ENCODE data around the gene MRPL38.

MRPL38 gene

DNA sequence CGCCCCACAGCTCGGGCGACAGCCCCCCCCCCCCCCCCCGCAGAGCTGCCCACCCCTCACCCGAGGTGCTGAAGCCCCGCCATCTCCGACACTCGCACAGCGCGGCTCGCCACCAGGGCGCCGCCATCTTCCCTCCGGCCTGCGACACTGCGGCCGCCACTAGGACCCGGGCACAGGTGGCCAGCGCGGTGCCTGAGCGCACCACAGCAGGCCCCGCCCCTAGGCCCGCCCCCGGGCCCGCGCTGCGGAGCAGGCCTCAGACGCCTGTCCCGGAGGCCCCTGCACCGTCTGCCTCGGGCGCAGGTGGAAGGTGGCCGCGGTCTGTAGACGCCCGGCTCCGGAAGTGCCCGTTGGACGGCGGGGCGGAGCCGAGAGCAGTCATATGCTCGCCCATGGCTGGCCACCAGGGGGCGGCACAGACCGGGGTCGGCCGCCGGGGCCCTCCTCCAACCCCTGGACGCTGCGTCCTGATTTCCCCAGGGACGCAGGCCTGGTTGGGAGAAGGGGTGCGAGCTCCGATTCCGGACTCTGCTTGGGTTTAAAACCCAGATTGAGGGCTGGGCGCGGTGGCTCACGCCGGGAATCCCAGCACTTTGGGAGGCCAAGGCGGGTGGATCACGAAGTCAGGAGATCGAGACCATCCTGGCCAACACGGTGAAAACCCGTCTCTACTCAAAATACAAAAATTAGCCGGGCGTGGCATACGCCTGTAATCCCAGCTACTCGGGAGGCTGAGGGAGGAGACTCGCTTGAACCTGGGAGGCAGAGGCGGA is at the start of gene MRPL38:
Gene MRPL38 (minus strand): TSS at position 136 of the 773 bp plus-strand sequence. CDS start 9 bp downstream, at position 127.
- DNase-seq = peak; percentile 93

DNA sequence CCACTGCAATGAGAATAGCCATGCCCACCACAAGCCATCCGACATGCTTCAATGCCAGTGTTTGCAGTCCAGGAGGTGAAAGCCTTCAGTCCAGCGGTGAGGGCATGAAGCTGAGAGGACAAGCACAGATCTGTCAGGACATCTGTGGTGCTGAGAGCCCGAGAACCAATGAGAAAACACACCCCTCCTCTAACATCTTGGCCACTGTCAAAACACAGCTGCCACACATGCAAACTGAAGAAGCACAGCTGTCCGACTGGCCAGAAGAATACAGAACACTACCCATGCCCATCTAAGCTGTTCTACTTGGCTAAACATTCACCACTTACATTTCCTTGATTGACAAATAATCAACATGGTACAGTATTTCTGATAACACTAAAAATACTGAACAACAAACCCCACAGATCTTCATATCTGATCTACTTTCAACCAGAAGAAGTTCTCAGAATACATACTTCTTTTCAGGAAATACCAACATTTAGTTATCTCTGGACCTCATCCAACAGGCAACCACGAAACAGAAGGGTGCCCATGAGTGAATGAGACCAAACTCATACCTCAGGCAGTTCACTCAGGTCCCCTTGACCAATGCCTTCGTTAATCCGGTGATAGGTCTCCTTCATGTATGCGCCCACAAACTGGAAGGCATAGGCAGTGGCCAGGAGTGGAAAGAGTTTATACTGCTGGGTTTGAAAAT is 46.3 kb upstream of the MRPL38 start:
- DNase-seq = no peak

DNA sequence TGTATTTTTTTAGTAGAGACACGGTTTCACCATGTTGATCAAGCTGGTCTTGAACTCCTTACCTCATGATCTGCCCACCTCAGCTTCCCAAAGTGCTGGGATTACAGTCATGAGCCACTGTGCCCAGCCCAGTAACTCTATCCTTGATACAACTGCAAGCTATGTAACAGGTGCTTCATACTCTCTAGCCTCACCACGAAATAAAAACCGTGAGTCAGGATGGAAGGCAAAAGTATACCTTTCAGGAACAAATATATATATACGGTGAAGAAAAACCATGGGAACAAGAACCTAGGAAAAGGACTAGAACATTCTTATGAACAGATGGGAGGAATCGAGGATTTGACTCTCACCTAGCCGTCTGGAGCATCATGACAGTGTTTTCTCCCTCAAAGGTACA is 45.7 kb upstream of the MRPL38 start:
- no peak for DNase-seq

DNA sequence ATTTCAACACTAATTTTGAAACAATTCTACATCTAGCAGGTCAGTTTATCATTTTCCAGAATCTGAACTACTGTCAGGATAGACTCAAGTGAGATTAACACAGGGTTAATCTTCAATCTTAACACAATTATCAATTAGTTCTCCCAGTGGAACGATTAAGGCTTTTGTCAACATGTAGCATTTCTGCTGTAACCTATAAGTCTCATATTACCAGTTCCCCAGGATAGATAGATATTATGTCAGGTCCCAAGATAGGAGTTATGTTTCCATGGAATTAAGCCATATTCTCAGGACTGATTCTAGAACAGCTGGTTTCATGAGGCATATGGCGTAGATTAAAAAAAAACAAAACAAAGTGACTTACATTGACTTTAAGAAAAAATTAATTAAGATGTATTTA is 40.5 kb upstream of the MRPL38 start:
- no peak for DNase-seq

DNA sequence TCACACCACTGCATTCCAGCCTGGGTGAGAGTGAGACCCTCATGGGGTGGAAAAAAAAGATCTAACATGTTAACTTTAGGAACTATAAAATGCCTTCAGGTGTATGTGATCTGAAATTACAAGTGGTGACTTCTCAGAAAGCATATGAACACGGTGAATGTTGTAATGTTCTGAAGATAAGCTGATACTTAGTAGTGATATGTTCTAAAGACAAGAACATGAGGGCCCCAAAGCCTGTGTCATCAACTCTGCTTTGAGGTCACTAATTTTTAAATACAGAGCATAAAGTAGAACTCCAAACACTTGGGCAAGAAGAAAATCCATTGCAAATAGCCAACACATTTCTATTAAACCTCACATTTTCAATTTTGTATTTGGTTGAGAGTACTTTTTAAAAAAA is 38.8 kb upstream of the MRPL38 start:
- DNase-seq = no peak

DNA sequence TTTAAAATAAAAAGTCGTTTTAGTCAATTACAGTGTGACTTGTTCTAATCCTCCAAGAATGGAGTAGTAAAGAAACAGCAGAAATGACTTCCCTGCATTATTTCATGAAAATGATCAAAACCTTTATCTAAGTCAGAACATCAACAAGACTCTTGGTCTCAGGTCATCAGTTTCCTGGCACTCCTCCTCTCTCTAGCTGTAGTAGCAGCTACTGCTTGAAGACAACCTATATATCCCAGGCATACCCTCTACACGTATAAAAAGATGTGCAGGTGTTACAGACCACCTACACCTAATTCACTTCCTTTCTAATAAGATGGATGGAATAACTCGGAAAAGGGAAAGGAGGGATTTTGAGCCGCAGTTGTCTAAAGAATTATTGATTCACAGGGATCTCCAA is 37.8 kb upstream of the MRPL38 start:
- no peak for DNase-seq

DNA sequence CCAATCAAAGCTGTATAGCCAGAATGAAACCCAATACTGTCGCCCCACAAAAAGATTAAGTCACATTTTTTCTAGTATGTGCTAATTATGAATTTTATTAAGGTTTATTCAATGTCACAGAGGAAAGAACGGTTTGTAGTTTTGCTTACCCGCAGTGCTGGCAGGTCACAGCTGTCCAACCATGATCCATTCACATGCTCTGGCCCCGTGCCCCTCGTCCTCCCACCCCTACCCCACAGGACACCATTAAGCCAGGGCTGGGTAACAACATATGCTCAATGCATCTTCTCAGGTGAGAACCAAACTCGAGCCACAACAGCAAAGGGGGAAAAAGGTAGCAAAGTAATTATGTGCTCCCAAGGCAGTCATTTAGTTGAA is 36.7 kb upstream of the MRPL38 start:
- DNase-seq = no peak

DNA sequence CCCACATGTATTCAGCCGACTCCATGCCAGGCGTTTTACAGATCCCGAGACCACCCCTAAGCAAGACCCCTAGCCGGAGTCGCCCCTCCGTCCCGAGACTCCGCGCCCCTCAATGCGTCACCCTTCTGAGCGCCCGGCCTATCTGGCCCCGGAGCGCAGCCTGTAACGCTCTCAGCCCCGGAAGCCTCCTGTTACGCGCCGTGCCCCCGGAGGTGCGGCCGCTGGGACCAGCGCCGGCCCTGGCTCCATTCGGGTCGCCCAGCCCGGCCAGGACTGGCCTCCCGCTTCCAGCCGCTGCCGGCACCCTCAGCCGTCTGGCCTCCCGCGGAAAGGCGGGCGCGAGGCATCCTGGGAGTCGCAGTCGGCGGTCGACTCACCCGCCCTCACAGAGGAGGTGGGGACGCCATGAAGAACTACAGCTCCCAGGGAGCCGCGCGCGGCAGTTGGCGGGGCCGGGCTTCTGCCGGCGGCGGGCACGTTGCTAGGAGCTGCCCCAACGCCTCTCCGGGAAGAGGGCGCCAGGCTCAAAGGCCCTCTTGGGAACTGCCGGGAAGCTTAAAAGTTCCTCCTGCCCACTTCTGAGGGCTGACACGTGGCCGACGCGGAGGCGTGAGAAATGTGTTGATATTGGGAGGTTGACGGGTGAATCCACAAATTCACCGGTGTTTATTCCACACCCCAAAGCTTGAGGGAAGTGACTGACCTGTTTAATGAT is 36.2 kb upstream of the MRPL38 start, which contains the start of gene FBF1:
Gene FBF1 (minus strand): TSS at position 316 of the 715 bp plus-strand sequence. CDS start 2,893 bp downstream, outside the sequence.
- peak; percentile 88 for DNase-seq

DNA sequence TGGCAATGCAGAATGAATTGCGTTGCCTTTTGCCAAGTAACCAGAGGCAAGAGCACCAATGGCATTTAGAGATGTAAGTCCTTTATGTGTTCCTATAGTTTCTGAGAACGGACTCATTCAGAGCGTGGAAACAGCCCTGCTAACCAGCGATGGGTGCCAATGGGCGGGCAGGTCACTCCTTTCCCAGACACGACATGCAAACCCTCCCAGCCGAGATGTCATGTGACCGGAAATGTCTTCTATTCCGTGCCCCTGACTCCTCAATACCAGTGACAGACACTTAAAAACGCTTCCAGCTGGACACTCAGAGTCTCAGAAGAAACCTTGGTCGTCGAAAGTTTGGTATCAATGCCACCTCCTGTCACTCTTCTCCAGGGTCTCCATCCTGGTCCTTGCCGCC is 33.0 kb upstream of the MRPL38 start:
- no peak for DNase-seq

DNA sequence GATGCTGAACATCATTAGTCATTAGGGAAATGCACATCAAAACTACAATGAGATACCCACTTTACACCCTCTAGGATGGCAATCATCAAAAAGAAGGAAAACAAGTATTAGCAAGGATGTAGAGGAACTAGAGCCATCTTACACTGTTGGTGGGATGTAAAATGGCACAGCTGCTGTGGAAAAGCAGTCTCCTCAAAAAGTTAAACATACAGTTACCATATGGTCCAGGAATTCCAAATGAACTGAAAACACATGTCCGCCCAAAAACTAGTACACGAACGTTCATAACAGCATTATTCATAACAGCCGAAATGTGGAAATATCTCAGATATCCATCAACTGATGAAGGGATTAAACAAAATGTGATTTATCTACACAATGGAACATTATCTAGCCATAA is 29.1 kb upstream of the MRPL38 start:
- no peak for DNase-seq

DNA sequence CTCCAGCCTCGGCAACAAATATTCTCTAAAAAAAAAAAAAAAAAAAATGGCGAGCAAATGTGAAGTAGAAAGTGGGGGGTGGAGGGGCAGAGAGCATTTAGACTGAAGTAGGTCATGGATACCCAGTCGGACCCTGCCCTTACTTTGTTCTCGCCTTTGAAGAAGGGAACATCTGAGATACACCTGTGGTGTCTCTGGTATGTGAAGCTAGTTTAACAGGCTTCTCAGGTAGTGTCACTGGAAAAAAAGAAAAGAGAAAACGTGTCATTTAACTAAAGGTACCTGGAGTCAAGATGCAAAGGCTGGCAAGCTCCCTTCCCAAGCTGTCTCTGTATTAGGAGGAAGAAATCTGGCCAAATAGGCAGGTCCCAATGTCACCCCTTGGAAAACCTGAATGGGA is 28.2 kb upstream of the MRPL38 start:
- no peak for DNase-seq

DNA sequence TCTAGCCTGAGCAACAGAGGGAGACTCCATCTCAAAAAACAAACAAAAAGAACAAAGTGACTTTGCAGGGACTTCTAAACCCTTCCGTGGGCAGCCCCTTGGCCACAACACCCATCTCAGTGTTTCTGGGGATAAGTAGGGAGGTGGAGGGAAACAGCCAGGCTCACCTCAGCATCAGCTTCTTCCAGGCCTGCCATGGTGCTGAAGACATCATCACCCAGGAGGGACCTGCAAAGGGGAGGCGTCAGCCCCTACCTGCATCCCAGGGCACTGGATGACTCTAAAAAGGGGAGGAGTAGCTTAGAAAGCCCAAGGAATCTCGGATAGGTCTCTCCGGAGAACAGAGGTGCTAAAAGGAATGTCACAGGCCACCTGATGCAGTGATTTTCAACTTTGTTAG is 26.4 kb upstream of the MRPL38 start:
- DNase-seq = no peak

DNA sequence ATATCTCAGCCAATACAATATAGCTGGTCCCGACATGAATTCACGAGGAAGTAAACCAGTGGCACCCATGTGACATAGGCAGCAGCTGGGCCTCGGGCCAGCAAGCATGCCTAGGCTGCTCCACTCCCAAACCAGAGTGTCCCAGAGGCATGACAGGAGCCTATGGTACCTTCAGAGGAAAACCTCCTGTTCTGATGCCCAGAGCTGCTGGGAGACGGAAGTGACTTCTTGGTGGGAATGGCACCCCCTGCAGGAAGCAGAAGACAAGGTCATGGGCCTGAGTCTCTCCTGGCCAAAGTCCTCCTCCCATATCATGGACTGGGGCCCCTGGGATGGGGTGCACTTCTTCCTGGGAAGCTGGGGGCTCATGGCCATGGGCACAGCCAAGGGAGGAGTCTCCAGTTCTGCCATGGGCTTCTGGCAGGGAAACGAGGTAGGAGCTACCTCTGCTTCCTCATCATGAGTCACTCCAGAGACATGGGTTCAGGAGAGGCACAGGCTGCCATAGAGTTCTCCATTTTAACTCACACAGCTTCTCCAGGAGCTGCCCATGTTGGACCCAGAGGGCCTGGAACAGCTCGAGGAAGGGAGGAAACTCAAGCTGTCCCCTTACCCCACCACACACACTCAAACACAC is 22.7 kb upstream of the MRPL38 start:
- DNase-seq = no peak

DNA sequence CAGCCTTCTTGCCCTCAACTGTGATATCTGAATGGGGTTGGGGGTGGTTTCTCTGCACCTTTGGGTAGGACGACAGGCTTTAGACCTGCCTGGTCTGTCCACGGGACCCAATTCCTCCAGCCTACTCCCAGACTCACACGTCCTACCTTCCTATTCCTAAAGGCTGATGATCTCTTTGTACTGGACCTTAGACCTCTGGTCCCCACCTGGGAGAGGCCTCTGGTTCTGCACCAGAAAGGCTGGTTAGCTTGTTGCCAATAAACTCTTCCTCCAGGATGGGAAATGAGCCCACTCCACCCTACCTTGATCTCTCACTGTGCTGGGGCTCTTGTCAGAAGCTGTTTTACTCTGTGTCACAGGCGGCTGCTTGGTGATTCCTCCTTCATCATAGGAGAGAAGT is 21.8 kb upstream of the MRPL38 start:
- no peak for DNase-seq

DNA sequence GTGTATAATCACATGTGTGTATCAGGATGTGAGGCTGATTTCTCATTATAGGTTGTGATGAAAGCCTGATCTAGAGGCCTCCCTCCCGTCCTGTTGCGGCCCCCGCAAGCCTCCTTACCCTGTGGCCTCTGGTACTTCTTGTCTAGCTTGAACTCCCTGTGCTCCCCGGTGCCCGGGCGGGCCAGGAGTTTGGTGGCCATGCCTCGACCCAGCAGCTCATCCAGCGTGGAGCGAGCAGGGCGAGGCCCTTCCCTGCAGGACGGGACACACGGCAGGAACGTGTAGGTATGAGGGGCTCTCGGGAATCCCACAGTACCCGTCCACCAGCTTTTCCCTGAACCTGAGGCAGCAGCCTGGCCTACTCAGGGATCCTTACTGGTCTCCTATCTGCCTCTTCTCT is 21.2 kb upstream of the MRPL38 start:
- DNase-seq = no peak

DNA sequence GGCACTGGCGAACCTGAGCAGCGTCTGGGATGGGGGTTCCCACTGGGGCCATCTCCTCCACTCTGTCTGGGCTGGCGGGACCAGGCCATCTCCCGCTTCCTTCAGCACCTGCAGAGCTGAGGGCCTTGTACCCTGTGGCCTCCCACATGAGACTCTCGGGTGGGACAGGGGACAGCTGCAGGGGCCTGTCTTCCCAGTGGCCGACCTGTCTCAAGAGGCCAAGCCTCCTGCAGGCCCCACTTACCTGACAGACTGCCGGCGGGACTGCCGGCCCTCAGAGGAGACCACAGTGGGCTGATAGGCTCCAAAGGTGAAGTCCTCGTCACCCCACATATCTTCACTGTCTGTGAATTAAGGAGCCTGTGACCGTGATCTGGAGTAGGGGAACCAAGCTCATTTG is 20.4 kb upstream of the MRPL38 start:
- DNase-seq = no peak

DNA sequence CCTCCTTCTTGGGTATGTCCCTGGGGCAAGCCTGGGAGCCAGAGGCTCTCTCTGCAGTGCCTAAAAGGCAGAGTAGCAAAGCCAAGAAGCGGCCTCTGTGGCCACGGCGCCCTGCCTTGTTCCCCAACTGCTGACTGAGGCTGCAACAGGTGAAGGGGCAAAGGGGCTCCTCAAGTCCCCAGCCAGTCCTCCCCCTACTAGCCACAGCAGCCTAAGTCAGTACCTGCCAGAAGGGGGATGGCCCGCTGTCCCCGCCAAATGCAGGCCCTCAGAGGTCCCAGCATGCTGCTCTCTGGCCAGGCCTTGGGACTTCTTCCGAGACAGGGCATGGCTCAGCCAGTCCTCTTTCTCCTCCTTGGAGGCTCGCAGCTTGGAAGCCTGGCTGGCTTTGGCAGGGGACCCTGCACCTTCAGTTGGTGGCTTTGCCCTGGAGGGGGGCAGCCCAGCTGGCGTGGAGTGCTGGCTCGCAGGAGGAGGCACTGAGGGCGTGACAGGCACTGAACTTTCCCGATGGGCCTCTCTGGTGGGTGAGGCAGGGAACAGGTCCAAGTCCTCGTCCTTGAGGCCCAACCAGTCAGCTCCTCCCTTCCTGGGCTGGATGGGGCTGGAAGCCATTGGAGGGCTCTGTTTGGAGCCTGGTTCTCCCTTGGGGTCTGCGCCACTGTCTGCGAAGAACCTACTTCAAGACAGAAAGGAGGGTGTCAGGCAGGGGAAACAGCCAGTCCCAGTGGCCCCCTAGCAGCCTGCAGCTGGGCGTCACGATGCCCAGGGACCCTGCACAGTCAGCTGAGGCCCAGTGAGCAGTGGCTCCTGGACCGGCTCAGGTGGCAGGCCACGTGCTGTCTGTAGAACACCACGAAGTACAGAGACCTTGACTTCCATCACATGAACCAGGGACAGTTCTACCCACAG is 18.5 kb upstream of the MRPL38 start:
- no peak for DNase-seq

DNA sequence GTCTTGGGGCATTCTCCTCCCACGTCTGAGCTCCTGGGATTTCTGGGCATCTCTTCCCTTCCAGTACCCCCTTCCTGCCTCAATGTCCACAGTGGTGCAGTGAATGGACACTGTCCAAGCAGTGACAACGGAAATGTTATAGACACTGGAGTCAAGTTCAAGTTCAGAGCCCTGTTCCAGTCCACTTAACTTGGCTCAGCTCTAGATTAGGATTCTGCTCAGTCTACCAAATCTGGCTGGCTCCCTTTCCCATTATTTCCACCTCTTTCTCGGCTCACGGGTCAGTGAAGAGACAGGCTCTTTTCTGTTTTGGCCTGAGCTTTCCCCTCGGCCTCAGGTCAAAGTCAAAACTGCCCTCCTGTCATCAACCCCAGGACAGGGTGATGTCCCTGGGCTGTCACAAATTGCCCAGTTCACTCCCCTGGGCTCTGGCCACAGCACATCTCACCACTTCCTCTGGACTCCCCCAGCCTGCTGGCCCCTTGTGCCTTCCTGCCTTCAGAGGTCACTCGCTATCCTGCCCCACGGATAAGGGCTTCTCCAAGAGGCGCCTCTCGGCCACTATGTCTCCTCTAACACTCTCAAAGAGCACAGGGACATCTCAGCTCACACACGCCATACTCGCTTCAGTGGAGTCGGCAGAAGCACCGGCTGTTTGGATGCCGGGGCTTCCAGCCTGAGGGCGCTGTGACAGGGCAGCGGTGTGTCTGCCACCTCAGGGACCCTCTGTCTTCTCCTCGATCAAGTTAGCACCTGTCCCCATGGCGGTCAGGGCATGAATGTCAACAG is 17.7 kb upstream of the MRPL38 start:
- no peak for DNase-seq

DNA sequence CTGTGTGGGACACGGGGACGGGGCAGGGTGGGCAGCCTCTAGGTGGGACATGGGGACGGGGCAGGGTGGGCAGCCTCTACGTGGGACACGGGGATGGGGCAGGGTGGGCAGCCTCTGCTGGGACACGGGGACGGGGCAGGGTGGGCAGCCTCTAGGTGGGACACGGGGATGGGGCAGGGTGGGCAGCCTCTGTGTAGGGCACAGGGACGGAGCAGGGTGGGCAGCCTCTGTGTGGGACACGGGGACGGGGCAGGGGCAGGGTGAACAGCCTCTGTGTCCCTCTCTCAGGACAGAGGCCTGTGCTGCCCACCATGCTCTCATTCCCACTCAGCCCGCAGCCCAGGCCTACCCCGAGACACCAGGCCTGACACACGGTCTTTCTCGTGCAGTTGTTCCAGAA is 16.9 kb upstream of the MRPL38 start:
- no peak for DNase-seq

DNA sequence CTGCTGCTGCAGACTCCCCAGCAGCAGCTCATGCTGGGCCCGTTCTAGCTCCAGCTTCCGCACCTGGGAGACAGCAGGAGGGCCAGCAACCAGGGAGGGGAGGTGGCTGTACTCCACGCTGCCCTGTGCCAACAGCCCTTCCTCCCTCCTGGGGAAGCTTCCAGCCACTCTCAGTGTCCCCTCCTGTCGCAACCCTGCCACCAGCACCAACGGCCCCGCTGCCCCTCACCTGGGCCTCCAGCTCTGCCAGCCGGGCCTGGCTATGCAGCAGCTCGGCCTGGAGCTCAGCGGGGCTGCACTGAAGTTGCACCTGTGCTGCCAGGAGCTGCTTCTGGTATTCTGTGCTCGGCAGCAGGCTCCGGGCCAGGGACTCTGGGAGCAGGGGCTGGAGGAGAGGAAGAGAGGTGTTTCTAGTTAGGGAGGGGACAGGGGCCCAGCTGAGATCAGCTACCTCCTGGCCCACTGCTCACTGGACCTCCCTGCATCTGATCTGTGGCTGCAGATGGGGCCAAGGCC is 15.4 kb upstream of the MRPL38 start:
- DNase-seq = no peak

DNA sequence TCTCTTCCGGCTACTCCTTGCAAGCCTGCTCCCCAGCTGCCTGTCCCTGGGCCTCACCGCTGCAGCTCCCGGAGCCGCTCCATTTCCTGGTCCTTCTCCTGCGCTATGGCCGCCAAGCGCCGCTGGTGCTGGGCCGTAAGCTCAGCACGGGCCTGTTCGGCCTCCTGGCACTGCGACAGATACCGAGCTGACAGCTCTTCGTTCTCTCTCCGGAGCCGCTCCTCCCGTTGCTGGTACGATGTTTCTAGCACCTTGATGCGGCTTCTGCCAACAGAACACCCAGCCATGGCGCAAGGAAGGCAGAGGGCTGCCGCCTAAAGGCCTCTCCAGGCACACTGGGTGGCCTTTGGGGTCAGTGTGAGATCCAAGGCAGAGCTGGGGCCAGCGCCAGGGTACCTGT is 14.9 kb upstream of the MRPL38 start:
- no peak for DNase-seq

Data from NK-92 treated with Interleukin-12 subunit alpha and Interleukin-12 subunit beta, amount 100 ng/mL, for 24 hours (cell line).